HuH-7.5 (cell line): ENCODE measurements around the gene PITX3.

Source experiments
- DNase-seq: peaks from one replicate; pipeline ENCODE4 v3.0.0; 2011; ENCODE audit warnings: low spot score

PITX3 gene

GRCh38 chr10:102241444-102242117, at the start of gene PITX3:
PITX3 (minus strand) TSS chr10:102241512; CDS start chr10:102232080, 9,432 bp downstream.
- DNase-seq, result peak; percentile 96

GRCh38 chr10:102289840-102290239, 48.5 kb upstream of the PITX3 start:
- DNase-seq, result no peak

- no peak for DNase-seq
Measured at GRCh38 chr10:102289356-102289755, 48.0 kb upstream of the PITX3 start.

- DNase-seq, result no peak
Measured at GRCh38 chr10:102287991-102288390, 46.7 kb upstream of the PITX3 start.

GRCh38 chr10:102287538-102287937, 46.2 kb upstream of the PITX3 start:
- no peak for DNase-seq

GRCh38 chr10:102286216-102286615, 44.9 kb upstream of the PITX3 start:
- no peak for DNase-seq

- no peak for DNase-seq
Measured at GRCh38 chr10:102285133-102285532, 43.8 kb upstream of the PITX3 start.

GRCh38 chr10:102284531-102284930, 43.2 kb upstream of the PITX3 start:
- no peak for DNase-seq

- DNase-seq, result no peak
Measured at GRCh38 chr10:102283890-102284289, 42.6 kb upstream of the PITX3 start.

GRCh38 chr10:102283488-102283887, 42.2 kb upstream of the PITX3 start:
- no peak for DNase-seq

GRCh38 chr10:102281102-102281487, 39.8 kb upstream of the PITX3 start:
- DNase-seq, result no peak

GRCh38 chr10:102280397-102281101, 39.2 kb upstream of the PITX3 start:
- DNase-seq, result no peak

GRCh38 chr10:102279104-102279503, 37.8 kb upstream of the PITX3 start:
- no peak for DNase-seq

GRCh38 chr10:102275343-102275742, 34.0 kb upstream of the PITX3 start:
- DNase-seq, result no peak

- DNase-seq, result no peak
Measured at GRCh38 chr10:102274062-102274461, 32.8 kb upstream of the PITX3 start.

GRCh38 chr10:102269017-102269416, 27.7 kb upstream of the PITX3 start:
- DNase-seq, result no peak

- DNase-seq, result no peak
Measured at GRCh38 chr10:102268375-102268888, 27.1 kb upstream of the PITX3 start.

- no peak for DNase-seq
Measured at GRCh38 chr10:102267748-102268147, 26.4 kb upstream of the PITX3 start.

GRCh38 chr10:102266670-102267069, 25.4 kb upstream of the PITX3 start:
- no peak for DNase-seq

GRCh38 chr10:102264371-102264770, 23.1 kb upstream of the PITX3 start:
- DNase-seq, result no peak

GRCh38 chr10:102262744-102263370, 21.5 kb upstream of the PITX3 start:
- DNase-seq, result no peak

GRCh38 chr10:102261842-102262241, 20.5 kb upstream of the PITX3 start:
- DNase-seq, result no peak

GRCh38 chr10:102261196-102261595, 19.9 kb upstream of the PITX3 start:
- no peak for DNase-seq
